SHP77 treated with DMSO at 0.1 percent for 48 hours (cell line): ENCODE results near the gene DMBX1.

Experiments
- DNase-seq: peaks from one replicate; lab custom pipeline; 2025; lab: John Stamatoyannopoulos, UW

Gene DMBX1

GRCh38 chr1:46526013-46526690 is 36.5 kb downstream of the DMBX1 start:
- DNase-seq, result no peak

GRCh38 chr1:46526691-46527291 is 37.2 kb downstream of the DMBX1 start:
- DNase-seq, result no peak

- no peak for DNase-seq
Observed at GRCh38 chr1:46527474-46528296, 38.0 kb downstream of the DMBX1 start.

GRCh38 chr1:46528297-46528955 is 38.8 kb downstream of the DMBX1 start:
- no peak for DNase-seq

- no peak for DNase-seq
Observed at GRCh38 chr1:46529031-46529630, 39.5 kb downstream of the DMBX1 start.

- no peak for DNase-seq
Observed at GRCh38 chr1:46530311-46530710, 40.7 kb downstream of the DMBX1 start.

- no peak for DNase-seq
Observed at GRCh38 chr1:46530791-46531409, 41.3 kb downstream of the DMBX1 start.

GRCh38 chr1:46532095-46532494 is 42.5 kb downstream of the DMBX1 start:
- no peak for DNase-seq

GRCh38 chr1:46532498-46533178 is 43.0 kb downstream of the DMBX1 start:
- DNase-seq, result no peak

- no peak for DNase-seq
Observed at GRCh38 chr1:46533179-46533864, 43.7 kb downstream of the DMBX1 start.

- no peak for DNase-seq
Observed at GRCh38 chr1:46535063-46535462, 45.4 kb downstream of the DMBX1 start.

GRCh38 chr1:46536527-46536926 is 46.9 kb downstream of the DMBX1 start:
- DNase-seq, result no peak

- DNase-seq, result no peak
Observed at GRCh38 chr1:46537651-46538050, 48.0 kb downstream of the DMBX1 start.

GRCh38 chr1:46538147-46538546 is 48.5 kb downstream of the DMBX1 start:
- DNase-seq, result no peak
